ENCODE measurements around the gene HOXD8.

GRCh38 chr2:176096986-176097819 is 32.3 kb upstream of the HOXD8 start:
- TF ChIP-seq CTCF (conservative IDR thresholded peaks at IDR 0.05) (peak; percentile 98), EZH2 (IDR thresholded peaks at IDR 0.05; ENCODE audit: low read depth) (no peak)
